Stimulated activated CD4-positive, alpha-beta T cell treated with anti-CD3 and anti-CD28 coated beads, Interleukin-1b, Interleukin-23, amount 100 ng/mL, for 24 hours (primary cell): Measurements from ENCODE around the gene BLACAT1.
"Not testable (repeated sequence)": the region's sequence is repeated elsewhere in the genome, so short reads cannot be mapped to it uniquely, and the experiment has no call there.

Source experiments
- DNase-seq, 4 experiments: peaks; one replicate each; pipeline ENCODE4 v3.0.0-alpha.2; 2020; ENCODE audit warnings: low read depth in 4 of 4, low spot score in 1 of 4

BLACAT1 gene

DNA sequence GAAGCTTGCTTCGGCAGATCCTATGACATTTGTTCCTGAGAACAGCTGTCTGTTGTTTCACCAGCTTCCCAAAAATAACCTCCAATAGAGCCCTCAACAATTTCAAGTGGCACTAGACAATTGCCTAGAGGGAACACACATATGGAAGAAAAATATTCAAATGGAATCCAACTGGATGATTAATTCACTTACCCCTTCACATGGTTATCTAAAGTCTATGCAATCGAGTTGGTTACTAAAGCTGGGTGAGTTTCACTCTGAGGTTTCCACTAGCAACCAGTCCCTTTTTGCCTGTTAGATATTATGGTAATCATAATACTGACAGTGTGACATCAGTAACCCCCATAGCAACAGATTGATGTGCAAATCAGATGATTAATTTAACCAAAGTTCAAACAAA, 34.0 kb downstream of the BLACAT1 start, which contains the start of gene LEMD1:
LEMD1 (minus strand) TSS at position 259 of the 400 bp plus-strand sequence. CDS start 1,520 bp downstream, outside the sequence.
- no peak for DNase-seq

DNA sequence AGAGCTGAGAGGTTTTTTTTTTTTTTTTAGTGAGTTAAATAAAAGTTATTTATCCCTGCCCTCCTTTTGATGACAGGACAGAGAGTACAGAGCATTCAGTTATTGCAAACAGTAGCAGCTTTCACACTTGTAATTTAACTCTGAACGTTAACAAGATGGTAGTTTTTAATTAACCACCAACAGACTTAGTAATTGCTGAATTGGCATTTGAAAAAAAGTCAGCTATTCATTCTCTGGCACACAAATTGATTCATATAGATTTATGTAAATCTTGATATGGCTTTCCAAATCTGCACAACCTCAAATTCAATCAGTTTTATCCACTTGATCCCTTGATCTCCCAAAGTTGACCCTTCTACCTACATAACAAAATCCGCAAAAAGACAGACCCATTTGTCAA, 34.9 kb downstream of the BLACAT1 start:
- no peak for DNase-seq

DNA sequence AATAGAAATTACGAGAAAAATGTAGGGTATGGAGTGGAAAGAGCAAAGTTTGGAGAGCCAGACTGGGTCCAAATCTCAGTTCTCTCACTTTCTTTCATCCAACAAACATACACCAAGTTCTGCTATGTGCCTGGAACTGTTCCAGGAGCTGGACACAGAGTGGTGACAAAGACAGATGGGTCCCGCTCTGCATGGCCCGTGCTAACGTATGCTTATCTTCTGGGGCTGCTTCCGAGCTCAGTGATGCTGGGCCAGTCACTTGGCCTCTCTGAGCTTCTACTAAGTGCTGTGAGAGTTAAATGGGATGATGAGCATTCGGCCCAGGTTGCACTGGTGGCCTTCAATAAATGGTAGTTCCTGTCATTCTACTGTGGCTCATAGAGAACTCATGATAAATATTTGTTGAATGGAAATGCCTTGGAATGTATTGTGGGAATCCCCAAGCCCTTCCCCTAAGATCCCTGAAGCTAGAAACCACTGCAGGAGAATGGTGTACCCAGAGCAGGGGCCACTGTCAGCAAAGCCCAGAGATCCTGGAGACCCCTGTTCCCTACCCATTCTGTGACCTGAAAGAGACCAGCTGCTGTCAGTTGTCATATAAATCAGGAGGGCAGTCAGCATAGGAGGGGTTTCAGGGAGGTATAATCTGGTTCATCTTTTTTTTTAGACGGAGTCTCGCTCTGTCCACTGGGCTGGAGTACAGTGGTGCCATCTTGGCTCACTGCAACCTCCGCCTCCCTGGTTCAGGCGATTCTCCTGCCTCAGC, 37.8 kb downstream of the BLACAT1 start:
- DNase-seq: no peak

DNA sequence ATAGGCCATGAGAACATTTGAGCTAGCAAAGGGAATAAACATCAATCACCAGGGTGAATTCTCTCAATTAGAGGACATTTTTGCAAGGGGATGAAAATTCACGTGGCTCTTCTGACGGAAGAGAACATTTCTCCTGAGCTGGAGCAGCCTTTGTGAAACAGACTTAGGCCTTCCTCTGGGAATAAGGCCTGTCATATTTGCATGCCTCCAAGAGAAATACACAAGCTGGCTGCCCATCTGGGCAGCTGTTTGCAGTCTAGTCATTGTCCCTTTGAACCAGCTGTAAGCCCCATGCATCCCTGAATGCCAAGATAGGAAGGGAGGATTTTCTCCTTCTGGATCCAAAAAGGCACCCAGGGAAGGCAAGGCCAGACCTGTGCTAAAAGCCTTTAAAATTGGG, 39.5 kb downstream of the BLACAT1 start:
- DNase-seq: no peak

DNA sequence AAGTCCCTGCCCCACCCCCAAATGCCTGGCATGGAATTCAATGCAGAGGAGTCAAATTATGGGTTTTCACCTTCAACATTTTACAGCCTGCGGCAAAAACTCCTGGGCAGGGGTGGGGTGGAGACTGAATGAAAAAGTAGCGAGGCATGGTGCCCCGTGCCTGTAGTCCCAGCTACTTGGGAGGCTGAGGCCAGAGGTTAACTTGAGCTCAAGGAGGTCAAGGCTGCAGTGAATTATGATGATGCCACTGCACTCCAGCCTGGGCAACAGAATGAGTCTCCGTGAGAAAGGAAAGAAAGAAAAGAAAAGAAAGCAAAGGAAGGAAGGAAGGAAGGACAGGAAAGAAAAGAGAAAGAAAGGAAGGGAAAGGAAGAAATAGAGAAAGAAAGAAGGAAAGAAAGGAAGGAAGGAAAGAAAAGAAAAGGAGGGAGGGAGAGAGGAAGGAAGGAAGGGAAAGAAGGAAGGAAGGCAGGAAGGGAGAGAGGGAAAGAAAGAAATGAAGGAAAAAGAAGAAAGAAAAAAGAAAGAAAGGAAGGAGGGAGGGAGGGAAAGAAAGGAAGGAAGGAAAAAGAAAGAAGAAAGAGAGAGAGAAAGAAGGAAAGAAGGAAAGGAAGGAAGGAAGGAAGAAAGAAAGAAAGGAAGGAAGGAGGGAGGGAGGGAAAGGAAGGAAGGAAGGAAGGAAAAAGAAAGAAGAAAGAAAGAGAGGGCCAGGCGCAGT, 45.1 kb downstream of the BLACAT1 start:
- no peak for DNase-seq

DNA sequence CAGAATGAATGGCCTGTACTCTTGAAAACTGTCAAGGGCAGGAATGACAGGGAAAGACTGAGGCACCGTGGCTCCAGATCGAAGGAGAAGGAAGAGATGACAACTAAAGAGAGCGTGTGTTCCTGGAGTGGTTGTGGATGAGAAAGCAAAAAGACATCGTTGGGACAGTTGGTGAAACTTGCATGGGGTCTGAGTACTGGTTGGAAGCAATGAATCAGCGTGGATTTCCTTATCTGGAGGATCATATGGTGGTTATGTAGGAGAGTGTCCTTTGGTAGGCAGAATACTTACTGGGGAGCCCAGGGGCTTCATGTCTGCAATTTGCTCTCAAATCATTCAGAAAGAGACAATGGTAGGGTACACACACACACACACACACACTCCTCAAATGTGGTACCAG, 47.9 kb downstream of the BLACAT1 start:
- DNase-seq: no peak

DNA sequence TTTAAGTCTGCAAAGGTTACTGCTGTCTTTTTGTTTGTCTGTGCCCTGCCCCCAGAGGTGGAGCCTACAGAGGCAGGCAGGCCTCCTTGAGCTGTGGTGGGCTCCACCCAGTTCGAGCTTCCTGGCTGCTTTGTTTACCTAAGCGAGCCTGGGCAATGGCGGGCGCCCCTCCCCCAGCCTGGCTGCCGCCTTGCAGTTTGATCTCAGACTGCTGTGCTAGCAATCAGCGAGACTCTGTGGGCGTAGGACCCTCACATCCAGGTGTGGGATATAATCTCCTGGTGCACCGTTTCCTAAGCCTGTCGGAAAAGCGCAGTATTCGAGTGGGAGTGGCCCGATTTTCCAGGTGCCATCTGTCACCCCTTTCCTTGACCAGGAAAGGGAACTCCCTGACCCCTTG, 49.6 kb downstream of the BLACAT1 start:
- not testable (repeated sequence) for DNase-seq
